ENCODE data around the gene ARHGDIA.
A peak's percentile ranks its signal among the peaks of the same experiment; 100 is the strongest.

The ARHGDIA gene

DNA sequence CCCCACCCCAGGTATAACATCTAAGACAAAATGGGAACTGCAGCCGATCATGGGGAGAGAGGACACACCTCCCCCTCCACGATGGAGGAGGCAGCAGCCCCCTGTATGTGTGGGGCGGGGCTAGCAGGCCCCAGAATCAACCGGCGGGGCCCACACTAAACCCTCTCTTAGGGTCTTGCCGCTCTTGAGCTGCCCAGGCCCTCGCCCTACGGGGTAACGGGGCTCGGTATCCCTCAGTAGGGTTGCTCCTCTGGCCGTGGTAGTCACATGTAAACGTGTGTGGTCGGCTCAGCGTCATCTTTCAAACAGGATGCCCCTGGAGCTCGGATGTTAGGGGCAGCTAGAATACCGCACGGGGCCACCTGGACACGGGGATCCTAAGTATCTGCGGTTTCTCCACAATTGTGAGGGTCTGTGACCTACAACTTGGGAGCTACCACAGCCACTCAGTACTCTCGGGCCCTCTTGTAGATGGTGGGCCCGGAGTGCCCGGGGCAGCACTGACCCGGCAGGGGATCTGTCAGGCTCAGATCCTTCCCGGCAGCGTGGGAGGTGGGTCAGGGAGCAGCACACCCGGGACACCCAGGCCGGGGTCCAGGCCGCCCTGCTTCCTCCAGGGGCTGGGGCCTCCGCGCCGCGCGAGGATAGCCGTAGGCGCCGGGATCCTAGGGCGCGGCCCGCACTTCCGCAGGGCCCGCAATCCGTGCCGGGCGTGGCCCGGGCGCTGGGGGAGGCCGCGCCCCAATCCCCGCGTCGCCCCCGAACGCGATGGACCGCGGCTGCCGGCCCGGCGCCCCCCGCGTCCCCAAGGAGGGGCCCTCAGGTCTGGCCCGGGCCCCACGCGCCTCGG is 781 bp downstream of the ARHGDIA start:
- TF ChIP-seq EZH2 (IDR thresholded peaks at IDR 0.05) = no peak
- TF ChIP-seq FOXP2 (optimal IDR thresholded peaks at IDR 0.05; ENCODE audit: control extremely low read depth, extremely low read length, insufficient read depth) = no peak
- TF ChIP-seq POLR2AphosphoS5 (IDR thresholded peaks at IDR 0.05; ENCODE audit: borderline replicate concordance, low read depth, low read length) = no peak; the same call in 1 of the 2 replicates
- H3K4me3 ChIP-seq = peak overlapping the region; percentile 82
- H3K27ac ChIP-seq = peak overlapping the region; percentile 81
- no peaks in the 10 kb centered on the region for H3K9me3 ChIP-seq (ENCODE audit: low read depth, low read length)
- no peak for DNase-seq (ENCODE audit: low read depth, low spot score)
- H3K36me3 ChIP-seq (ENCODE audit: insufficient read depth, low read length) = peaks cover 29% of the 10 kb centered on the region
- H3K9ac ChIP-seq (ENCODE audit: insufficient read length) = peak overlapping the region; percentile 94

DNA sequence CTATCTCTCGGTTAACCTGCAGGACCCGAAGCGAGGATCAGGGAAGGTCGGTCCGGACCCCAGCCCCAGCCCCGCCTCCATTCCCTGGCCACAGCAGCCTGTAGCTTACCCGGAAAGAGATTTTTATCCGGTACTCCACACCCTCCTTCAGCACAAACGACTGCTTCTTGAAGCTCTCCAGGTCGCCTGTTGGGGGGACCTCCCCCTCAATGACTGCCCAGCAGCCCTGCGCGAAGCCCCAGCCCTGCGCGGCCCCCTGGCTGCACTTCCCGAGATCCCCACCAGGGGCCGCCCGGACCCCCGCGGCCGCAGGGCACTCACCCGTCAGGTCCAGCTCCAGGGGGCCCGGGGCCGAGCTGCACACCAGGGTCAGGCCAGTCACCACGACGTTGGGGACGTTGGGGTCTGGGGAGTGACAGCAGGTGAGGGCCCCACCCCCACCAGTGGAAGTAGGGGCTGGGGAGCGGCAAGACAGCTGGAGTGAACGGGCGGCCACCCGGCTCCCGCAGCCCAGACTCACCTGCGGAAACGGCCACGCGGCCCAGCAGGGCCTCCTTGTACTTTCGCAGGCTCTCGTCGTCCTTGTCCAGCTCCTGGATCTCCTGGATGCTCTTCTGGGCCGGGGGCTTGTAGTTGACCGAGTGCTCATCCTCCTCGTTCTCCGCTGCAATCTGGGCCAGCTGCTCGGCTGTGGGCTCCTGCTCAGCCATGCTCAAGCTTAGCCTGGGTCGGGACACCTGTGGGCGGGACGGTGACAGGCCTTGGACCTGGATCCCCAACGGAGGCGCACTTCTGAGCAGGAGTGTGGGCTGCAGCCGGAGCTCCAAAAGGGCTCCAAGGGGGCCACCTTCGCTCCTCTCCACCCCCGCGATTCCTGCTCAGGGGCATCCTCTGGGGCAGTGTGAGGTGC is 1.7 kb downstream of the ARHGDIA start:
- Histone ChIP-seq H3K4me3 (peak overlapping the region; percentile 82), H3K36me3 (ENCODE audit: insufficient read depth, low read length) (peaks cover 29% of the 10 kb centered on the region), H3K27ac (peak overlapping the region; percentile 91), H3K9me3 (ENCODE audit: low read depth, low read length) (no peaks in the 10 kb centered on the region), H3K9ac (ENCODE audit: insufficient read length) (peak overlapping the region; percentile 94)
- TF ChIP-seq POLR2AphosphoS5 (IDR thresholded peaks at IDR 0.05; ENCODE audit: borderline replicate concordance, low read depth, low read length) = no peak; the same call in 1 of the 2 replicates
- no peak for TF ChIP-seq EZH2 (IDR thresholded peaks at IDR 0.05)
- TF ChIP-seq FOXP2 (optimal IDR thresholded peaks at IDR 0.05; ENCODE audit: control extremely low read depth, extremely low read length, insufficient read depth) = no peak
- no peak for DNase-seq (ENCODE audit: low read depth, low spot score)

DNA sequence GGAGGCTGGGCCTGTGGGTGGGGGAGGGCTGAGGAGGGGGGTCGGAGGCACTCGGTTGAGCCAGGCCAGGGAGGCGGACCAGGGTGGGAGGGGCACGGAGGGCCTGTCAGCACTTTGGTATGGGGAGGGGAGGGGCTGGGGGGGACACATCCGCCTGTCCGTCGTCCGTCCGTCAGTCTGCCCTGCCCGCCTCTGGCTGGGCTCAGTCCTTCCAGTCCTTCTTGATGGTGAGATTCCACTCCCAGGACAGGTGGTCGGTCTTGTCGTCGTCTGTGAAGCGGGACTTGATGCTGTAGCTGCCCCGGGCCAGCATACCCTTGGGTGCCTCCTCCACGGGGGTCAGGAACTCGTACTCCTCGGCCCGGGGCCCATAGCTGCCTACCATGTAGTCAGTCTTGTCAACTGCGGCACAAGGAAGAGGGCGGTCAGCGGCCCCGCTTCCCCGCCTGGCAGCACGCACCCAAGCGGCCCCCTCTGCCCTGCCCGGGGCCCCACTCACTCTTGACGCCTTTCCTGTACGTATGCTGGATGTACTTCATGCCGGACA is 2.4 kb downstream of the ARHGDIA start:
- Histone ChIP-seq H3K9ac (ENCODE audit: insufficient read length) (no peak overlapping the region), H3K36me3 (ENCODE audit: insufficient read depth, low read length) (peaks cover 29% of the 10 kb centered on the region), H3K9me3 (ENCODE audit: low read depth, low read length) (no peaks in the 10 kb centered on the region), H3K4me3 (no peak overlapping the region), H3K27ac (peak overlapping the region; percentile 91)
- TF ChIP-seq EZH2 (IDR thresholded peaks at IDR 0.05) (no peak), POLR2AphosphoS5 (IDR thresholded peaks at IDR 0.05; ENCODE audit: borderline replicate concordance, low read depth, low read length) (no peak; the same call in 1 of the 2 replicates), FOXP2 (optimal IDR thresholded peaks at IDR 0.05; ENCODE audit: control extremely low read depth, extremely low read length, insufficient read depth) (no peak)
- DNase-seq (ENCODE audit: low read depth, low spot score) = no peak

DNA sequence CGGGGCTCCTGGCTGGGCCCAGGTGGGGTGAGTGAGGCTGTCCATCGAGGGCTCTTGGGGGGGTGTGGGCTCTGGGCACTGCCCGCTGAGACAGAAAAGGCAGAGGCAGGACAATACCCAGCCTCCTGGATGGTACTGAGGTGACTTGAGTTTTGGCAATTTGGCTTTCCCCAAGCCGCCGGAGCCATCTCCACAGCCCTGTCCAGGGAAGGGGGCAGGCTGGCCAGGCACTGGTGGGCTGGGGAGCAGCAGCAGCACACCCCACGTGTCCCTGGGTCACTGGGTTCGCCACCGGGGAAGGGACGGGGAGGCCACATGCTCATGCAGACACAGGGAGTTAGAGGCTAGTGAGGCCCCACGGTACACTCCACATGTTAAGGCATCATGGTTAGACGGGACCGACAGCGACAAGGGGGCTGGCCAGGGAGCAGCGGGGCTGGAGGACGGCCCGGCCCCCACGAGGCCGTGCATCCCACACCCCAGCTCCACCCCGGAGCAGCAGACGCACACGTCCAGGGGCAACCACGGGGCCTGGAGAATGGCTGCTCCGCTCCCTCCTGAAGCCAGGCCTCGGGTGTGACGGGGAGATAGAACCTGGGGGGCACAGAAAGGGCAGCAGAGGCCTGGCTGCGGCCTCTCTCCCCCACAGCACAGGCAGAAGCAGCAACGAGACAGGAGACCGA is 3.0 kb downstream of the ARHGDIA start:
- H3K9me3 ChIP-seq (ENCODE audit: low read depth, low read length) = no peaks in the 10 kb centered on the region
- no peak overlapping the region; the same call in 1 of the 2 replicates for H3K4me3 ChIP-seq
- TF ChIP-seq POLR2AphosphoS5 (IDR thresholded peaks at IDR 0.05; ENCODE audit: borderline replicate concordance, low read depth, low read length) (no peak), FOXP2 (optimal IDR thresholded peaks at IDR 0.05; ENCODE audit: control extremely low read depth, extremely low read length, insufficient read depth) (no peak), EZH2 (IDR thresholded peaks at IDR 0.05) (no peak)
- H3K27ac ChIP-seq = peak overlapping the region; percentile 91
- peaks cover 30% of the 10 kb centered on the region for H3K36me3 ChIP-seq (ENCODE audit: insufficient read depth, low read length)
- no peak for DNase-seq (ENCODE audit: low read depth, low spot score)
- H3K9ac ChIP-seq (ENCODE audit: insufficient read length) = peak overlapping the region; percentile 16

DNA sequence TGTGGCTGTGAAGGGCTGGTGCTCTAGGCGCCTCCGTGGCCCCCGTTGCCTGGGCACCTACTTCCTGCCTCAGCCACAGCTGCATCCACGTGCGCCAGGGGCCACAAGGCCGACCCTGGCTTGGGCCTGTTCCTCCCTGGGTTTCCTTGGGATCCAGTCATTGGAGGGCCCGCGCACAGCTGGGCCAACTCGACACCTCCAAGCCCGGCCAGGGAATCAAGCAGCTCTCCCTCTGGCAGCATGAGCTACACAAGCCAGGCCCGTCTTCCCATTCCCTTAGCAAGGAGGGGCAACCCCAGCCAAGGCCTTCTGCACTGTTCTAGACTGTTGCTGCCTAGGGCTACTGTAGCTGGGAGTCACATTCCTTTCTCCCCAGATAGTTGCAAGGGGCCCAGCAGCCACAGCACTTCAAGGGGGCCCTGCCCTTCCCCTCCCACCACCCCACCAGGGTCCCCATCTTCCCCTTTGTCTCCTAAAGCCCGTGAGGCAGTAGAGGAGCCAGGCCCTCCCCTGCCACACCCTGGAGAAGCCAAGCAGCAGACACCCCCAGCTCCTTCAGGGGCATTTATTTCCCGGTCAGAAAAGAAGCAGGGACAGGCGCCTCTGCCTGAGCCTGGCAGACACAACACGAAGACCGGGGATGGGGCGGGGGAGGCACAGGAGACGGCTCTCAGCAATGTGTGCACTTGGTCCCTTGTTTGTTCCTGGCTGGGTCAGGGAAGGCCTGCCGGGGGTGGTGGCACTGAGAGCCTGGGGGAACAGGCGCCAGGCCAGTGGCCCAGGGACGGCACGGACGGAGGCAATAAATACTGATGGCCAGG is 3.8 kb downstream of the ARHGDIA start:
- no peak overlapping the region; the same call in 1 of the 2 replicates for H3K4me3 ChIP-seq
- H3K9ac ChIP-seq (ENCODE audit: insufficient read length) = peak overlapping the region; percentile 16
- H3K9me3 ChIP-seq (ENCODE audit: low read depth, low read length) = no peaks in the 10 kb centered on the region
- H3K27ac ChIP-seq = peak overlapping the region; percentile 91
- DNase-seq (ENCODE audit: low read depth, low spot score) = no peak
- peaks cover 31% of the 10 kb centered on the region for H3K36me3 ChIP-seq (ENCODE audit: insufficient read depth, low read length)
- TF ChIP-seq EZH2 (IDR thresholded peaks at IDR 0.05) = no peak
- peak; percentile 77 for TF ChIP-seq POLR2AphosphoS5 (IDR thresholded peaks at IDR 0.05; ENCODE audit: borderline replicate concordance, low read depth, low read length)

DNA sequence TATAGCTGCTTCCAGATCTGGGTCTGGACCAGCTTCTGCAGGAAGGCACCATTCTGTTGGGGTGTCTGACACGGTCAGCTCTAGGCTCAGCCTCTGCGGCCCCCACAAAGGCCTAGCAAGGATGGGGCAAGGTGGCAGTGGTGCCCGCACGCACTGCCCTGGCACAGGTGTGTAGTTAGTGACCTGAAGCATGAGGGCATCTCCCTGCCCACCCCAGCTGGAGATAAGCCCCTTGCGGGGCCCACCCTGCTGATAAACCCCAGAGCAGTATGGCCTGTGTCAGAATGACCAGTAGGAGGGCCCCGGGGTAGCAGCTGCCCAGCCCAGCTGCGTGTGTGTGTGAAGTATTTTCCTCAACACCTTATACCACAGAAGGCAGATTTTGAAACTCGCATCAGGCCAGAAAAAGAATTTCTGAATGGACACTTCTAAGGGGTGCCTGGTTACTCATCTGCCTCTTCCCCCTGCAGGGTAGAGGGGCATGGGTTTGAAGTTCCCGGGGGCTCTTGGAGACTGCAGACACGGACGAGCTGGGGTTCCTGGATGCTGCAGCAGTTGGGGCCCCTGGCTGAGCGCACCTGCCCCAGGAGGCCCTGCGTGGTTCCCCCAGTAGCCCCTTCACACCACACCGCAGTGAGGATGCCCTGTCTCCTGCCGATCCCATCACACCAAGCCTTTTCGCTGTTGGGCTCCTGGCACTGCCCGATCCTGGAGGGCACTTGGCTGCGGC is 4.5 kb downstream of the ARHGDIA start:
- no peak overlapping the region for H3K4me3 ChIP-seq
- TF ChIP-seq FOXP2 (optimal IDR thresholded peaks at IDR 0.05; ENCODE audit: control extremely low read depth, extremely low read length, insufficient read depth) (no peak), EZH2 (IDR thresholded peaks at IDR 0.05) (no peak), POLR2AphosphoS5 (IDR thresholded peaks at IDR 0.05; ENCODE audit: borderline replicate concordance, low read depth, low read length) (no peak; the same call in 1 of the 2 replicates)
- peak overlapping the region; percentile 91 for H3K27ac ChIP-seq
- peaks cover 31% of the 10 kb centered on the region for H3K36me3 ChIP-seq (ENCODE audit: insufficient read depth, low read length)
- no peak for DNase-seq (ENCODE audit: low read depth, low spot score)
- H3K9ac ChIP-seq (ENCODE audit: insufficient read length) = no peak overlapping the region
- no peaks in the 10 kb centered on the region for H3K9me3 ChIP-seq (ENCODE audit: low read depth, low read length)
